ENCODE data around the gene AS3MT. TPM values are rescaled to one million over a fixed set of nuclear protein-coding genes. Genes with fewer than 3 reads are reported as not detected.

The AS3MT gene
- total RNA-seq, 1 donor from 2014 or later: 20.2 TPM

DNA sequence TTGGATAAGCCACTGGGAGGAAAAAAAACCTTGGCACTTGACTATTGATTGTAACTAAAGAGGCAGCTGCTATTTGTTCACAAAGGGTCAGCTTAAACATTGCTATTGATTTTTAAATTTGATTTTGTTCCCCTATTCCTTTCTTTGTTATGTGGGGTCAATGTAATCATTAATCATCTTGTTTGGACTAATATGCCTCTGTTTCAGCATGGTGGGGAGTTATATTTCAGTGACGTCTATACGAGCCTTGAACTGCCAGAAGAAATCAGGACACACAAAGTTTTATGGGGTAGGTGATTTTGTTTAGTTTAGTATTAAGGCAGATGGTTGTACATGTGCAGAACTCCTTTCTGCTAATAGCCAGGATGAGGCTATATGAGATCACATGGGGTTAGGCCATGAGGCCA, 7.5 kb downstream of the AS3MT start:
- Mint-ChIP-seq H3K4me3 (ENCODE audit: low read depth) (no peak overlapping the region), H3K36me3 (ENCODE audit: insufficient read depth) (peaks cover 16% of the 10 kb centered on the region), H3K27ac (peak overlapping the region; percentile 78), H3K27me3 (peaks cover 2% of the 10 kb centered on the region), H3K4me1 (ENCODE audit: low read depth) (peaks cover 32% of the 10 kb centered on the region), H3K9me3 (ENCODE audit: low read depth) (no peaks in the 10 kb centered on the region)
- no peak for TF ChIP-seq CTCF (IDR thresholded peaks at IDR 0.05; ENCODE audit: unreplicated experiment)
- no peak for DNase-seq (ENCODE audit: low spot score, unreplicated experiment)

GRCh38 chr10:102878629-102879028, 9.4 kb downstream of the AS3MT start:
- peaks cover 2% of the 10 kb centered on the region for H3K27me3 Mint-ChIP-seq
- H3K27ac Mint-ChIP-seq: no peak overlapping the region
- peaks cover 14% of the 10 kb centered on the region for H3K36me3 Mint-ChIP-seq (ENCODE audit: insufficient read depth)
- TF ChIP-seq CTCF (IDR thresholded peaks at IDR 0.05; ENCODE audit: unreplicated experiment): no peak
- no peaks in the 10 kb centered on the region for H3K9me3 Mint-ChIP-seq (ENCODE audit: low read depth)
- peaks cover 19% of the 10 kb centered on the region for H3K4me1 Mint-ChIP-seq (ENCODE audit: low read depth)
- H3K4me3 Mint-ChIP-seq (ENCODE audit: low read depth): no peak overlapping the region
- DNase-seq (ENCODE audit: low spot score, unreplicated experiment): no peak

DNA sequence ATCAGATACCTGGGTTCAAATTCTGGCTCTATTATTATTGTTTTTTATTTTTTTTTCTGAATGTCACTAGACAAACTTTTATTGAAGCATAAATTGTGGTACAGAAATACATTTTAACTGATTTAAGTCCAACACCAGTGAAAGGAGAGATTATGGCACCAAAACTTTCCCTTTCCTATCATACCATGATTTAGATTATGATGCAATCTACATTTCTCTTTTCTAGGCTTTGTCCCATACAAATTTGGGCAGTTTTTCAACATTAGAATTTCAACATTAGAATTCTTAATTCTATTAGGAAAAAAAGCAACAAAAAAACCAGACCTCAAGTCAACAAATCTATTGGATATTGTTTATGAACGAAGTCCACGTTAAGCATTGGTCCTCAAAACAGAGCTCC, 11.0 kb downstream of the AS3MT start:
- Mint-ChIP-seq H3K9me3 (ENCODE audit: low read depth) (no peaks in the 10 kb centered on the region), H3K27me3 (no peaks in the 10 kb centered on the region), H3K4me3 (ENCODE audit: low read depth) (no peak overlapping the region), H3K36me3 (ENCODE audit: insufficient read depth) (peaks cover 11% of the 10 kb centered on the region), H3K4me1 (ENCODE audit: low read depth) (peaks cover 9% of the 10 kb centered on the region), H3K27ac (no peak overlapping the region)
- DNase-seq (ENCODE audit: low spot score, unreplicated experiment): no peak
- TF ChIP-seq CTCF (IDR thresholded peaks at IDR 0.05; ENCODE audit: unreplicated experiment): no peak

- Mint-ChIP-seq H3K9me3 (ENCODE audit: low read depth) (no peaks in the 10 kb centered on the region), H3K27ac (no peak overlapping the region), H3K4me3 (ENCODE audit: low read depth) (no peak overlapping the region), H3K27me3 (no peaks in the 10 kb centered on the region), H3K36me3 (ENCODE audit: insufficient read depth) (peaks cover 27% of the 10 kb centered on the region), H3K4me1 (ENCODE audit: low read depth) (peaks cover 6% of the 10 kb centered on the region)
- DNase-seq (ENCODE audit: low spot score, unreplicated experiment): no peak
- no peak for TF ChIP-seq CTCF (IDR thresholded peaks at IDR 0.05; ENCODE audit: unreplicated experiment)
These were observed 18.8 kb downstream of the AS3MT start for GRCh38 chr10:102888048-102888447.

DNA sequence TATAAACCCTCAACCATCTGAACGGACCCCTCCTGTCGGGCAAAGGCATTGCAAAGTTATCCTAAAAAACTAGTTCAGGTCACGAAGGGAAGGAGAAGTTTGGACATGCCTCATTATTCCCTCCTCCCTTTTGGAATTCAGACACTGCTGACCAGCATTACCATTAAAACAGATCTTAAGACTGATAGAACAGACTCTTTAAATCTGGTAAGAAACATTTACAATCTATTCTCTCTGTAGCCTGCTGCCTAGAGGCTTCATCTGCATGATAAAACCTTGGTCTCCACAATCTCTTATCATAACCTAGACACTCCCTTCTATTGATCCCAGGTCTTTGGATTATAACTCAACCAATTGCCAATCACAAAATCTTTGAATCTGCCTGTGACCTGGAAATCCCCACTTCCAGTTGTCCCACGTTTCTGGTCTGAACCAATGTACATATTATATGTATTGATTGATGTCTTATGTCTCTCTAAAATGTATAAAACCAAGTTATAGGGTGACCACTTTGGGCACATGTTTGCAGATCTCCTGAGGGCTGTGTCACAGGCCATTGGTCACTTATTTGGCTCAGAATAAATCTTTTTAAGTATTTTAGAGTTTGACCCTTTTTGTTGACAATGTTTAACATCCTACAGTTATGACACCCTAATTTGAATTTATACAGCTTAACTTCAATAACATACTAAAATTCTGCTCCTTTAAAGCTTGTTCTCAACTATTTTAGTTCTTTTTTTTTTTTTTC, 25.4 kb downstream of the AS3MT start:
- no peak for TF ChIP-seq CTCF (IDR thresholded peaks at IDR 0.05; ENCODE audit: unreplicated experiment)
- peaks cover 4% of the 10 kb centered on the region for H3K9me3 Mint-ChIP-seq (ENCODE audit: low read depth)
- no peaks in the 10 kb centered on the region for H3K27me3 Mint-ChIP-seq
- DNase-seq (ENCODE audit: low spot score, unreplicated experiment): no peak
- H3K27ac Mint-ChIP-seq: no peak overlapping the region
- no peak overlapping the region for H3K4me3 Mint-ChIP-seq (ENCODE audit: low read depth)
- H3K4me1 Mint-ChIP-seq (ENCODE audit: low read depth): peaks cover 4% of the 10 kb centered on the region
- H3K36me3 Mint-ChIP-seq (ENCODE audit: insufficient read depth): peaks cover 15% of the 10 kb centered on the region

Data from progenitor cell of endocrine pancreas (in vitro differentiated cells).